ENCODE data around the gene CAPS.
A peak's percentile ranks its signal among the peaks of the same experiment; 100 is the strongest.
"Not testable (repeated sequence)": the region's sequence is repeated elsewhere in the genome, so short reads cannot be mapped to it uniquely, and the experiment has no call there.

Gene CAPS

GRCh38 chr19:5913739-5914357, at the start of gene CAPS:
TSS of gene CAPS (plus strand) at chr19:5914254. CDS start at chr19:5914407, 153 bp downstream.
- no peak for DNase-seq

- no peak for DNase-seq
These were observed 49.1 kb upstream of the CAPS start for GRCh38 chr19:5864725-5865486.

GRCh38 chr19:5865772-5866171, 48.3 kb upstream of the CAPS start:
- no peak for DNase-seq

GRCh38 chr19:5867201-5868136, 46.6 kb upstream of the CAPS start:
- DNase-seq = no peak

GRCh38 chr19:5870986-5871394, 43.1 kb upstream of the CAPS start:
- no peak for DNase-seq

- no peak for DNase-seq
These were observed 40.3 kb upstream of the CAPS start for GRCh38 chr19:5873617-5874199.

GRCh38 chr19:5874496-5874895, 39.6 kb upstream of the CAPS start:
- DNase-seq = not testable (repeated sequence)

- no peak for DNase-seq
These were observed 36.6 kb upstream of the CAPS start for GRCh38 chr19:5877427-5877826.

- DNase-seq = no peak
These were observed 36.2 kb upstream of the CAPS start for GRCh38 chr19:5877882-5878281.

GRCh38 chr19:5880196-5880595, 33.9 kb upstream of the CAPS start:
- DNase-seq = no peak

GRCh38 chr19:5880604-5881078, 33.4 kb upstream of the CAPS start:
- peak; percentile 67 for DNase-seq

GRCh38 chr19:5881543-5882299, 32.3 kb upstream of the CAPS start:
- DNase-seq = peak; percentile 50

GRCh38 chr19:5882421-5882968, 31.6 kb upstream of the CAPS start:
- DNase-seq = peak; percentile 31

- not testable (repeated sequence) for DNase-seq
These were observed 30.7 kb upstream of the CAPS start for GRCh38 chr19:5883157-5883873.

- not testable (repeated sequence) for DNase-seq
These were observed 29.8 kb upstream of the CAPS start for GRCh38 chr19:5884065-5884811.

GRCh38 chr19:5889288-5889971, 24.6 kb upstream of the CAPS start:
- no peak for DNase-seq

- DNase-seq = no peak
These were observed 24.0 kb upstream of the CAPS start for GRCh38 chr19:5890099-5890498.

GRCh38 chr19:5891572-5891937, 22.5 kb upstream of the CAPS start:
- no peak for DNase-seq

GRCh38 chr19:5891938-5892771, 21.9 kb upstream of the CAPS start:
- peak; percentile 20 for DNase-seq
